Body of pancreas (tissue), 4 donors: ENCODE measurements around the gene GNB1L. TPM values are rescaled to one million over a fixed set of nuclear protein-coding genes. Genes with fewer than 3 reads are reported as not detected.

ENCODE experiments used
- ATAC-seq: fragments of 150-250 bp; one replicate; pipeline ENCODE4 v1.9.1; 2016
- DNase-seq, 4 donors: peaks; one replicate each; pipeline ENCODE4 v3.0.0-alpha.2; 2019
- H3K27ac ChIP-seq, 4 donors: fragments of 200-600 bp; sonication (generic); 1 replicate in 3 of 4; 2 replicates in 1 of 4; pipeline versions ENCODE4 v1.5.1 to v1.6.1; 2016 to 2019; ENCODE audit warnings: mild to moderate bottlenecking in 1 of 4, mixed read lengths in 1 of 4, moderate library complexity in 1 of 4
- H3K27me3 ChIP-seq, 2 donors: fragments of 200-600 bp; sonication (generic); one replicate each; pipeline ENCODE4 v1.6.0; 2016; ENCODE audit warnings: mild to moderate bottlenecking in 1 of 2
- H3K36me3 ChIP-seq, 2 donors: fragments of 200-600 bp; sonication (generic); replicated peaks in 1 of 2; 2 replicates each; pipeline ENCODE4 v1.5.1; 2016; ENCODE audit warnings: low read depth in 2 of 2; ENCODE audit not compliant: insufficient read depth in 1 of 2
- H3K4me1 ChIP-seq: fragments of 200-600 bp; sonication (generic); one replicate; pipeline ENCODE4 v1.6.0; 2016
- H3K4me3 ChIP-seq, 2 donors: fragments of 200-600 bp; sonication (generic); 1 replicate in 1 of 2; 2 replicates in 1 of 2; pipeline ENCODE4 v1.5.1; 2016 to 2019
- H3K9me3 ChIP-seq, 3 donors: fragments of 200-600 bp; sonication (generic); 1 replicate in 2 of 3; 2 replicates in 1 of 3; pipeline ENCODE4 v1.5.1; 2016
- CTCF ChIP-seq, 7 experiments: fragments of 450-650 bp in 4 of 7; fragments of 200-600 bp in 3 of 7; sonication (generic) in 3 of 7; IDR thresholded peaks; one replicate each; pipeline ENCODE4 v1.5.1; 2016 to 2019; ENCODE audit warnings: antibody characterized with exemption in 7 of 7
- POLR2A ChIP-seq, 3 donors: fragments of 450-650 bp; IDR thresholded peaks; one replicate each; pipeline ENCODE4 v1.6.1; 2016; ENCODE audit warnings: antibody characterized with exemption in 3 of 3, mild to moderate bottlenecking in 2 of 3
- WGBS, 2 donors: methylation state at CpG; one replicate each; pipeline ENCODE4 v1.1.5; 2017; 5-methylcytosine and 5-hydroxymethylcytosine counted together
- intact Hi-C: fragments of 100-400 bp; cut with DNase I; formaldehyde crosslinking; loops from one replicate; pipeline ENCODE4 v1.15.1; 2023
- total RNA-seq, 2 donors: library from RNA; depleted of rRNA; stranded (reverse); fragments of >200 nt; gene quantifications; one replicate each; pipeline ENCODE4 v1.1.0, GENCODE V29; 2016

Gene GNB1L
- total RNA-seq, 2 donors from 2014 or later = 1.3 to 3.3 TPM

GRCh38 chr22:19761725-19762567 is 92.7 kb downstream of the GNB1L start:
- intact Hi-C loops = no loop called here
- TF ChIP-seq POLR2A (IDR thresholded peaks at IDR 0.05) (no peak), CTCF (IDR thresholded peaks at IDR 0.05) (no peak)
- H3K9me3 ChIP-seq = no peaks in the 10 kb centered on the region
- no peak overlapping the region for H3K4me3 ChIP-seq
- DNase-seq (no peak), ATAC-seq (no peak)
- H3K27ac ChIP-seq = no peak overlapping the region
- H3K27me3 ChIP-seq = peaks cover 0 to 33% of the 10 kb centered on the region in 2 donors
- 83 to 88% methylated on average over 19 to 33 of the region's 33 CpGs for WGBS, 2 donors
- H3K4me1 ChIP-seq = peaks cover 24% of the 10 kb centered on the region
- H3K36me3 ChIP-seq = no peaks in the 10 kb centered on the region

GRCh38 chr22:19760951-19761724 is 93.5 kb downstream of the GNB1L start:
- DNase-seq (no peak), ATAC-seq (no peak)
- TF ChIP-seq CTCF (IDR thresholded peaks at IDR 0.05) (no peak), POLR2A (IDR thresholded peaks at IDR 0.05) (no peak)
- Histone ChIP-seq H3K4me1 (peaks cover 24% of the 10 kb centered on the region), H3K27ac (no peak overlapping the region), H3K27me3 (peaks cover 0 to 30% of the 10 kb centered on the region in 2 donors), H3K36me3 (no peaks in the 10 kb centered on the region), H3K9me3 (no peaks in the 10 kb centered on the region), H3K4me3 (no peak overlapping the region)
- 15 to 20% methylated on average over 1 to 58 of the region's 117 CpGs for WGBS, 2 donors
- intact Hi-C loops = no loop called here

GRCh38 chr22:19760058-19760950 is 94.4 kb downstream of the GNB1L start, which contains the start of gene TBX1:
TSS of gene TBX1 (plus strand) at chr22:19760778. CDS start at chr22:19760844, 66 bp downstream.
- 6 to 9% methylated on average over 27 to 45 of the region's 79 CpGs for WGBS, 2 donors

More at GRCh38 chr22:19760058-19760950, 94.4 kb downstream of the GNB1L start, which contains the start of gene TBX1:
- Histone ChIP-seq H3K27ac (no peak within 1 kb of the TSS), H3K4me1 (peaks cover 31% of the 10 kb centered on the region), H3K27me3 (peaks cover 0 to 33% of the 10 kb centered on the region in 2 donors), H3K9me3 (no peaks in the 10 kb centered on the region), H3K4me3 (no peak within 1 kb of the TSS), H3K36me3 (no peaks in the 10 kb centered on the region)
- TF ChIP-seq CTCF (IDR thresholded peaks at IDR 0.05) (no peak), POLR2A (IDR thresholded peaks at IDR 0.05) (no peak)
- intact Hi-C loops = no loop called here
- DNase-seq = no peak
- no peak for ATAC-seq
